ENCODE data around the gene HTATIP2. TPM values are rescaled to one million over a fixed set of nuclear protein-coding genes. Genes with fewer than 3 reads are reported as not detected.

The HTATIP2 gene
- total RNA-seq, 4 donors from 2014 or later: 30.2 to 54.7 (median 43.7) TPM

GRCh38 chr11:20415432-20415831 lies 51.9 kb downstream of the HTATIP2 start:
- no peak for DNase-seq (ENCODE audit: extremely low spot score)
- H3K9me3 ChIP-seq: no peaks in the 10 kb centered on the region
- intact Hi-C loops (cut with DNase I): no loop called here
- H3K36me3 ChIP-seq: peaks cover 3 to 54% (median 18%) of the 10 kb centered on the region in 4 donors
- H3K27ac ChIP-seq (replicated peaks in 1 of 4): no peak overlapping the region
- no peak overlapping the region for H3K4me3 ChIP-seq
- H3K27me3 ChIP-seq: no peaks in the 10 kb centered on the region
- no peaks in the 10 kb centered on the region for H3K4me1 ChIP-seq
- no peak for TF ChIP-seq EP300 (IDR thresholded peaks at IDR 0.05)
- TF ChIP-seq POLR2A (IDR thresholded peaks at IDR 0.05; ENCODE audit: low read depth): no peak
- no peak for TF ChIP-seq POLR2AphosphoS5 (IDR thresholded peaks at IDR 0.05)
- TF ChIP-seq CTCF (IDR thresholded peaks at IDR 0.05): no peak

- H3K27ac ChIP-seq (replicated peaks in 1 of 4): no peak overlapping the region
- H3K9me3 ChIP-seq: no peaks in the 10 kb centered on the region
- H3K27me3 ChIP-seq: no peaks in the 10 kb centered on the region
- H3K4me3 ChIP-seq: no peak overlapping the region
- DNase-seq (ENCODE audit: extremely low spot score): no peak
- intact Hi-C loops (cut with DNase I): no loop called here
- H3K36me3 ChIP-seq: peaks cover 3 to 68% (median 23%) of the 10 kb centered on the region in 4 donors
- TF ChIP-seq POLR2AphosphoS5 (IDR thresholded peaks at IDR 0.05) (no peak), POLR2A (IDR thresholded peaks at IDR 0.05; ENCODE audit: low read depth) (no peak)
- 50% methylated on average over 2 of the region's 2 CpGs for WGBS
- H3K4me1 ChIP-seq: no peaks in the 10 kb centered on the region
These were observed 54.3 kb downstream of the HTATIP2 start for GRCh38 chr11:20417771-20418170.

GRCh38 chr11:20421946-20422345 lies 58.4 kb downstream of the HTATIP2 start:
- Histone ChIP-seq H3K4me1 (no peaks in the 10 kb centered on the region), H3K27ac (replicated peaks in 1 of 4) (no peak overlapping the region), H3K27me3 (no peaks in the 10 kb centered on the region), H3K4me3 (no peak overlapping the region), H3K9me3 (no peaks in the 10 kb centered on the region), H3K36me3 (peaks cover 3 to 41% (median 19%) of the 10 kb centered on the region in 4 donors)
- intact Hi-C loops (cut with DNase I): no loop called here
- TF ChIP-seq CTCF (IDR thresholded peaks at IDR 0.05): no peak
- TF ChIP-seq EP300 (IDR thresholded peaks at IDR 0.05): no peak
- no peak for TF ChIP-seq POLR2AphosphoS5 (IDR thresholded peaks at IDR 0.05)
- no peak for TF ChIP-seq POLR2A (IDR thresholded peaks at IDR 0.05; ENCODE audit: low read depth)
- no peak for DNase-seq (ENCODE audit: extremely low spot score)
- 50% methylated on average over 2 of the region's 2 CpGs for WGBS

GRCh38 chr11:20429216-20429615 lies 65.7 kb downstream of the HTATIP2 start:
- Histone ChIP-seq H3K27me3 (no peaks in the 10 kb centered on the region), H3K9me3 (no peaks in the 10 kb centered on the region), H3K4me3 (no peak overlapping the region), H3K36me3 (peaks cover 0 to 32% (median 14%) of the 10 kb centered on the region in 4 donors), H3K4me1 (no peaks in the 10 kb centered on the region), H3K27ac (replicated peaks in 1 of 4) (no peak overlapping the region)
- TF ChIP-seq CTCF (IDR thresholded peaks at IDR 0.05) (no peak), POLR2A (IDR thresholded peaks at IDR 0.05; ENCODE audit: low read depth) (no peak)
- intact Hi-C loops (cut with DNase I): no loop called here
- WGBS: 89% methylated on average over 5 of the region's 5 CpGs
- no peak for DNase-seq (ENCODE audit: extremely low spot score)

Other genes with a start within 250 kb of the HTATIP2 start
- not detected for gene DBX1, start 203.2 kb upstream of the HTATIP2 start, total RNA-seq
- 10 to 100 TPM; 11.3 to 19.9 (median 16.1) TPM for gene PRMT3, start 24.0 kb downstream of the HTATIP2 start, total RNA-seq
- gene SLC6A5, start 235.9 kb downstream of the HTATIP2 start, total RNA-seq: not detected